Measurements from ENCODE around the gene SEMA3C. TPM values are rescaled to one million over a fixed set of nuclear protein-coding genes. Genes with fewer than 3 reads are reported as not detected.

Gene SEMA3C
- total RNA-seq, 6 donors from 2014 or later = 30.7 to 81.7 (median 50.1) TPM

DNA sequence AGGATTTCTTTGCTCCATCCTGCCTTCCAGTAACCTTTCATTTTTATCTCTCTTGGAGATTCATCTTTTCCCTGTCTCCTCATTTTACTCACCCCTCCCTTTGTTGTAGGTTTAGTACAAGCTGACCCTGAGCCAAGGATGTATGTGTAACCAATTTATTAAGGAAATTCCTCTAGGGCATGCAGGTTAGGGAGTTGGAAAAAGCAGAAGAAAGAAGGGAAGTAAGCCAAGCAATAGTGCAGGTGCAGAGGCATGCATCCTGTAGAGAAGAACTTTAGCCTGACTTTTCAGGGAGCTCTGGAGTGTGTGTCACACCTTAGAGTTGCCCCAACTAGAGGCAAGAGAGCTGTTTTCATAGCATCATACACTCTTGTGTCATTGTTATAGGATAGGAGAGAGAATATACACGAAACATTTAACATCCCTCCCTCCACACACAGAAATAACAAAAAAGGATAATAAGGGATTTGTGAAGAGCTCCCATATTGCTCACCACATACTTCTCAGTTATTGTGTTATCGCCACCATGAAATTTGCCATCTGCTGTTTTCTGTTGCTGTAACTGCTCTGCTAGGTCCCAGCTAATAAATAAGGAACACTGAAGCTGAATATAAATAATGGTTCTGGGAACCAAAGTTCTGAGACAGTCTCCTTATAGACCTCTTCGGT is 21.8 kb upstream of the SEMA3C start:
- H3K27ac ChIP-seq = peak overlapping the region; percentile 2 to 46 (median 24)

DNA sequence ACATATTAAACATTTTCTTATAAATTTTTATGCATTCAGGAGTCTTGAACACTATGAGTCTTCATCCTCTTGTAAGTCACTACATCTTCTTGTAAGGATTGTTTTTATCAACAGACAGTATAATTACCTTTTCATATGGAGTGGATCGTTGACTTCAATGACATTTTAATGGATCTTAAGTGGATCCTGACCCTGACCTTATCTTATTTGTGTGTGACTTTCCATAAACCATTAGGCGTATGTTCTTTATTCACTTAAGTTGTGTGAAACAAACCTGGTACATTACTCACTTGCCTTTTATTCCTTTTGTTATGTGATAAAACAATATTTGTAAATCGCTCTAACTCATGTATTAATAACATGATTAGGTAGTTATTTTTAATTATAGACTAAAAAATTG is 18.5 kb upstream of the SEMA3C start:
- Histone ChIP-seq H3K36me3 (no peaks in the 10 kb centered on the region), H3K9me3 (no peaks in the 10 kb centered on the region), H3K4me1 (peaks cover 7 to 13% (median 12%) of the 10 kb centered on the region in 4 donors), H3K27me3 (no peaks in the 10 kb centered on the region), H3K27ac (no peak overlapping the region), H3K4me3 (no peak overlapping the region)
- 67 to 75% methylated on average over 3 of the region's 3 CpGs for WGBS, 2 donors
- no peak for TF ChIP-seq EP300 (IDR thresholded peaks at IDR 0.05)
- TF ChIP-seq, protein P1, sequence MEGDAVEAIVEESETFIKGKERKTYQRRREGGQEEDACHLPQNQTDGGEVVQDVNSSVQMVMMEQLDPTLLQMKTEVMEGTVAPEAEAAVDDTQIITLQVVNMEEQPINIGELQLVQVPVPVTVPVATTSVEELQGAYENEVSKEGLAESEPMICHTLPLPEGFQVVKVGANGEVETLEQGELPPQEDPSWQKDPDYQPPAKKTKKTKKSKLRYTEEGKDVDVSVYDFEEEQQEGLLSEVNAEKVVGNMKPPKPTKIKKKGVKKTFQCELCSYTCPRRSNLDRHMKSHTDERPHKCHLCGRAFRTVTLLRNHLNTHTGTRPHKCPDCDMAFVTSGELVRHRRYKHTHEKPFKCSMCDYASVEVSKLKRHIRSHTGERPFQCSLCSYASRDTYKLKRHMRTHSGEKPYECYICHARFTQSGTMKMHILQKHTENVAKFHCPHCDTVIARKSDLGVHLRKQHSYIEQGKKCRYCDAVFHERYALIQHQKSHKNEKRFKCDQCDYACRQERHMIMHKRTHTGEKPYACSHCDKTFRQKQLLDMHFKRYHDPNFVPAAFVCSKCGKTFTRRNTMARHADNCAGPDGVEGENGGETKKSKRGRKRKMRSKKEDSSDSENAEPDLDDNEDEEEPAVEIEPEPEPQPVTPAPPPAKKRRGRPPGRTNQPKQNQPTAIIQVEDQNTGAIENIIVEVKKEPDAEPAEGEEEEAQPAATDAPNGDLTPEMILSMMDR (IDR thresholded peaks at IDR 0.05) = no peak
- no peak for TF ChIP-seq POLR2AphosphoS5 (IDR thresholded peaks at IDR 0.05)
- TF ChIP-seq POLR2A (IDR thresholded peaks at IDR 0.05) = no peak
- no peak for DNase-seq
- no peak for ATAC-seq (ENCODE audit: low FRiP score in 2 of 2)

More for the DNA sequence above, 21.8 kb upstream of the SEMA3C start:
- no peaks in the 10 kb centered on the region for H3K27me3 ChIP-seq
- no peaks in the 10 kb centered on the region for H3K9me3 ChIP-seq
- DNase-seq (no peak), ATAC-seq (ENCODE audit: low FRiP score in 2 of 2) (no peak)
- no peaks in the 10 kb centered on the region for H3K36me3 ChIP-seq
- TF ChIP-seq EP300 (IDR thresholded peaks at IDR 0.05) (no peak), POLR2AphosphoS5 (IDR thresholded peaks at IDR 0.05) (no peak), POLR2A (IDR thresholded peaks at IDR 0.05) (no peak)
- TF ChIP-seq, protein P1 (IDR thresholded peaks at IDR 0.05) = no peak
- H3K4me3 ChIP-seq = no peak overlapping the region
- H3K4me1 ChIP-seq = peaks cover 11 to 19% (median 15%) of the 10 kb centered on the region in 4 donors
- 73 to 78% methylated on average over 3 of the region's 3 CpGs for WGBS, 2 donors

DNA sequence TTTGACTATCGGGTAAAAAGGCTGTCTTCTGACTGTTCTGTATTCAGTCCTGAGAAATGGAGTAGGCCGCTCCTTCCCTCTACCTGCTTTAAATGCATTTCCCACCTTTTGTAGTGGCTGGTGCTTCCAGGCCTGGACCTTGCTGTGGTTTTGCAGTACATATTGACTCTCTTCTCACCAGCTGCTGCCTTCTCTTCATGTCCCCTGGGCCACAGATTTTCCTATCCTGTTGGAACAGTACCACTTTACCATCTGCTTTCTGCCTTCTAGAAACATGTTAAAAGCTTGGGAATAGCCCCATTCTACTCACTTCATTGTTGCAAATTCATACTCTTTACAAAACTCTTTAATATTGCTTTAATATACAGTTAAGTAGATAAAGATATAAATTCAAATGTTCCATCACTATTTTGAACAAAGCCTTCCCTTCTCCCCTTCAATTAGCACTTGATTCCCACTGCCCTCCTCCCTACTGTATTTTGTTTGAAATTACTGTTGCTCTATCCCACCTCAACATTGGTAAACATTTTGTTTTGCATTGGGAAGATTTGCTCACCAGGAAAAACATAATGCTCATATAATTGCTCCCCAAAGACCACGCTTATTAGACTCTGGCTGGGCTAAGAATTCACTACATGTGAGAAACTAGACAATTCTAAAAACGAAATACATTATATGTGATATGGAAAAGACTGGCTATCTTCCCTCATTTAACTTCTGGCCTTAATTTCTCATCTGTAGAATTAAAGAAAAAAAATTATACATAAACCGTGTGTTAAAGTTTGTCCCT is 17.3 kb upstream of the SEMA3C start:
- Histone ChIP-seq H3K27me3 (no peaks in the 10 kb centered on the region), H3K4me1 (peaks cover 0 to 4% (median 3%) of the 10 kb centered on the region in 4 donors), H3K36me3 (no peaks in the 10 kb centered on the region), H3K27ac (no peak overlapping the region), H3K4me3 (no peak overlapping the region), H3K9me3 (no peaks in the 10 kb centered on the region)
- 90 to 93% methylated on average over 5 of the region's 5 CpGs for WGBS, 2 donors
- ATAC-seq (ENCODE audit: low FRiP score in 2 of 2) (no peak), DNase-seq (no peak)
- TF ChIP-seq POLR2AphosphoS5 (IDR thresholded peaks at IDR 0.05) = no peak
- TF ChIP-seq, protein P1 (IDR thresholded peaks at IDR 0.05) = no peak
- no peak for TF ChIP-seq EP300 (IDR thresholded peaks at IDR 0.05)
- no peak for TF ChIP-seq POLR2A (IDR thresholded peaks at IDR 0.05)

DNA sequence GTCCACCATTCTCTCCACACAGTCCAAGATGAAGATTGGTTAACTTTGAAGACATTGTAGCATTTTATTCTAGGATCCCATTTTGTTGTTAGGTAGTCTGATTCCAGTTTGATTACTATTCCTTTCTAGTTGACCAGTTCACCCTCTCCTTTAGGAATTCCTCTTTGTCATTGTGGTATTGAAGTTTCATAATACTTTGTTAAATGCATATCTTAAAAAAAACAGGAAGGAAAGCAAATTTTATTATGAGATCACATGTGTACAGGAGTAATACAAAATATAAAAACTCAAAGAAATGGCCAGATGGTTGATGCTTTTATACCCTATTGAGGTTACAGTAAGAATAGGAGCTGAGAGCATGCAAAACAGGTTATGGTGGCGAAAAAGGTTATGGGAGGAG is 15.5 kb upstream of the SEMA3C start:
- Histone ChIP-seq H3K27me3 (no peaks in the 10 kb centered on the region), H3K9me3 (no peaks in the 10 kb centered on the region), H3K36me3 (no peaks in the 10 kb centered on the region), H3K4me1 (no peaks in the 10 kb centered on the region), H3K27ac (no peak overlapping the region), H3K4me3 (no peak overlapping the region)
- WGBS, 2 donors = 89 to 91% methylated on average over 1 of the region's 1 CpG
- no peak for ATAC-seq (ENCODE audit: low FRiP score in 2 of 2)
- no peak for DNase-seq
- TF ChIP-seq EP300 (IDR thresholded peaks at IDR 0.05) (no peak), POLR2A (IDR thresholded peaks at IDR 0.05) (no peak), POLR2AphosphoS5 (IDR thresholded peaks at IDR 0.05) (no peak)
- TF ChIP-seq, protein P1 (IDR thresholded peaks at IDR 0.05) = no peak

Data from upper lobe of left lung (tissue), 6 donors.